ENCODE results near the gene ETV1.

DNA sequence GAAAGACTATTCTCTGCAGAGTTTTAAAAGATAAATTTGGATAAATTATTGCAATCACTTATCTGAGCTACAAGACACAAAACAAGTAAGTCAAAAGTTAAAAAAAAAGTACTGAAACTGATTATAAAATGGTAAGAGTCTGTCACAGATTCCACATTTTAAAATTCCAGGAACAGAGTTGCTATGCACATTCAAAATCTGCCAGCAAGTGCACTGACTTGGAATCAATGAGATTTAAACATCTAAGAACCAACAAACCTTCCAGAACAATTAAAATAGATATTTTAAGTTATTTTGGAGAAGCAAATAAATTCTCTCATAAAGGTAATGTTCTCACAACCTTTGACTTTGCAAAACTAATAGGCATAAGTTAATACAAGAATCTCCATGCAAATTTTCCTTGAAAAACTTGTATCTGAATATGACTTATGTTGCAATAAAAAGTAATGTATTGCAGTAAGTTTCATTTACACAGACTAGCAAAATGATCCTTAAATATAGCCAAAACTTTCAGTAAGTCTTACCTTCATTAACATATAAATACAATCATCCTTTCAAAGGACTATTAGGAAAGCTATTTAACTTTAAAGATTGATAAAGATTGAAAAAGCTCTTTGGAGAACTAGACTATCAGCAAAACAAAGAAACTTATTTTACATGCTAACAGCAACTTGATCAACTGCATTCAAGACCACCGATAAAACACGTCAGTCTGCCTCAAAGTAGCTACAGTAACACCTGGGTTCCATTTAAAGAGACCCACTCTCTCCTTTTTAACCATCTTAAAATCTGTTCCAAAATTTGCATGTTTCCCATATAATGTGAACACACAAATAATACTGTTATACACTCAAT lies 4.4 kb downstream of the ETV1 start:
- TF ChIP-seq, protein P1, sequence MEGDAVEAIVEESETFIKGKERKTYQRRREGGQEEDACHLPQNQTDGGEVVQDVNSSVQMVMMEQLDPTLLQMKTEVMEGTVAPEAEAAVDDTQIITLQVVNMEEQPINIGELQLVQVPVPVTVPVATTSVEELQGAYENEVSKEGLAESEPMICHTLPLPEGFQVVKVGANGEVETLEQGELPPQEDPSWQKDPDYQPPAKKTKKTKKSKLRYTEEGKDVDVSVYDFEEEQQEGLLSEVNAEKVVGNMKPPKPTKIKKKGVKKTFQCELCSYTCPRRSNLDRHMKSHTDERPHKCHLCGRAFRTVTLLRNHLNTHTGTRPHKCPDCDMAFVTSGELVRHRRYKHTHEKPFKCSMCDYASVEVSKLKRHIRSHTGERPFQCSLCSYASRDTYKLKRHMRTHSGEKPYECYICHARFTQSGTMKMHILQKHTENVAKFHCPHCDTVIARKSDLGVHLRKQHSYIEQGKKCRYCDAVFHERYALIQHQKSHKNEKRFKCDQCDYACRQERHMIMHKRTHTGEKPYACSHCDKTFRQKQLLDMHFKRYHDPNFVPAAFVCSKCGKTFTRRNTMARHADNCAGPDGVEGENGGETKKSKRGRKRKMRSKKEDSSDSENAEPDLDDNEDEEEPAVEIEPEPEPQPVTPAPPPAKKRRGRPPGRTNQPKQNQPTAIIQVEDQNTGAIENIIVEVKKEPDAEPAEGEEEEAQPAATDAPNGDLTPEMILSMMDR (IDR thresholded peaks at IDR 0.05), result no peak
- TF ChIP-seq EP300 (IDR thresholded peaks at IDR 0.05), result no peak
- TF ChIP-seq POLR2AphosphoS5 (IDR thresholded peaks at IDR 0.05), result no peak

Measured in upper lobe of left lung (tissue), 4 donors.